ENCODE results near the gene TMEM82. TPM values are rescaled to one million over a fixed set of nuclear protein-coding genes. Genes with fewer than 3 reads are reported as not detected.

TMEM82 gene
- total and polyA plus RNA-seq, 10 donors = not detected

- TF ChIP-seq POLR2A (IDR thresholded peaks at IDR 0.05) = no peak
- TF ChIP-seq CTCF (IDR thresholded peaks at IDR 0.05 in 8 of 11, conservative IDR thresholded peaks at IDR 0.05 in 3 of 11) = no peak
- no peak for TF ChIP-seq POLR2AphosphoS5 (IDR thresholded peaks at IDR 0.05)
- 83 to 91% (median 88%) methylated on average over 11 to 14 of the region's 14 CpGs for WGBS, 5 donors
- Histone ChIP-seq H3K27me3 (replicated peaks in 1 of 7) (peaks cover 0 to 29% (median 0%) of the 10 kb centered on the region in 7 donors), H3K4me3 (no peak overlapping the region), H3K36me3 (peaks cover 0 to 40% (median 0%) of the 10 kb centered on the region in 6 donors), H3K4me1 (peaks cover 0 to 9% (median 0%) of the 10 kb centered on the region in 6 donors), H3K9me3 (no peaks in the 10 kb centered on the region), H3K27ac (no peak overlapping the region)
- intact Hi-C loops (cut with DNase I; ENCODE audit: low total_unique reads) = no loop called here
- DNase-seq = no peak
Observed at GRCh38 chr1:15770313-15770962, 28.1 kb downstream of the TMEM82 start.

DNA sequence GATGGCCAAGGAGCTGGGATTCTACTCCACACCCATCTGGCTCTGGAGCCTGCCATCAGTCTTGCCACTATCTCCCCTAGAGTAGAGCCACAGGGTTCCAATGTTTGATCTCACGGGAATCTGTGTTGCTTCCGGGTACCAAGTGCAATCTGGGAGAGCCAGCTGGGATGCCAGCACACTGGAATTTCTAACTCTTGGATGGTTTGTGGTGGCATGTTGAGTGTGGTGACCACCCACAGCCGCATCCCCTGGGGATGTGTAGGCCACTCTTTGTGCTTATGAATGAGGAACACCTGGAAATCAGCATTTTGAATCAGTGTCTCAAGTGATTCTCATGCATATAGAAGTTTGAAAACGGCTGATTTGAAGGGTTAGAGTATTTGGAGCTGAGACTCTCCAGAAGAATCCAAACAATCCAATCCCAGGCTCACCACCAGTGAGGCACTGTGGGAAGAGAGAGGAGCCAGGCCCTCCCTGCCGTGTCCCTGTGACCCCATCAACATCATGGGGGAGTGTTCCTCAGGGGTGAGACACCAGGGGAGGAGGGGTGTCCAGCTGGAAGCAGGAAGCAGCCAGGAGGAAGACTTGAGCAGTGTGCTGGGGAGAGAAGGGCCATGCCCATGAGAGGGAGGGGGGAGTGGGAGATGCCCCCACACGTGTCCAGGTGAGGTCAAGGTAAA lies 29.7 kb downstream of the TMEM82 start:
- Histone ChIP-seq H3K4me1 (peaks cover 0 to 9% (median 0%) of the 10 kb centered on the region in 6 donors), H3K9me3 (no peaks in the 10 kb centered on the region), H3K27ac (peak overlapping the region in 1 of 8 donors; percentile 21), H3K4me3 (no peak overlapping the region), H3K27me3 (replicated peaks in 1 of 7) (peaks cover 0 to 29% (median 0%) of the 10 kb centered on the region in 7 donors), H3K36me3 (peaks cover 0 to 40% (median 0%) of the 10 kb centered on the region in 6 donors)
- DNase-seq = no peak
- TF ChIP-seq POLR2AphosphoS5 (IDR thresholded peaks at IDR 0.05) = peak; percentile 34 to 57 (median 53)
- TF ChIP-seq CTCF (IDR thresholded peaks at IDR 0.05 in 8 of 11, conservative IDR thresholded peaks at IDR 0.05 in 3 of 11) = no peak
- 59 to 80% (median 70%) methylated on average over 6 of the region's 6 CpGs for WGBS, 5 donors
- intact Hi-C loops (cut with DNase I; ENCODE audit: low total_unique reads) = no loop called here

GRCh38 chr1:15775706-15776105 lies 33.4 kb downstream of the TMEM82 start:
- TF ChIP-seq POLR2AphosphoS5 (IDR thresholded peaks at IDR 0.05) (no peak), CTCF (IDR thresholded peaks at IDR 0.05 in 8 of 11, conservative IDR thresholded peaks at IDR 0.05 in 3 of 11) (no peak), POLR2A (IDR thresholded peaks at IDR 0.05) (no peak)
- Histone ChIP-seq H3K4me3 (no peak overlapping the region), H3K4me1 (peaks cover 0 to 11% (median 0%) of the 10 kb centered on the region in 6 donors), H3K36me3 (peaks cover 0 to 31% (median 0%) of the 10 kb centered on the region in 6 donors), H3K27me3 (replicated peaks in 1 of 7) (peaks cover 0 to 17% (median 0%) of the 10 kb centered on the region in 7 donors), H3K27ac (no peak overlapping the region), H3K9me3 (no peaks in the 10 kb centered on the region)
- DNase-seq = no peak
- intact Hi-C loops (cut with DNase I; ENCODE audit: low total_unique reads) = no loop called here
- 64 to 76% (median 74%) methylated on average over 2 of the region's 2 CpGs for WGBS, 5 donors

Data from spleen (tissue), 11 donors.